Measurements from ENCODE around the gene SEC61B. TPM values are rescaled to one million over a fixed set of nuclear protein-coding genes. Genes with fewer than 3 reads are reported as not detected.

Gene SEC61B
- total and polyA plus RNA-seq, 2 donors (not counting 3 experiments of a cell fraction or from before 2014, with no cell fraction given): 242 to 594 TPM

DNA sequence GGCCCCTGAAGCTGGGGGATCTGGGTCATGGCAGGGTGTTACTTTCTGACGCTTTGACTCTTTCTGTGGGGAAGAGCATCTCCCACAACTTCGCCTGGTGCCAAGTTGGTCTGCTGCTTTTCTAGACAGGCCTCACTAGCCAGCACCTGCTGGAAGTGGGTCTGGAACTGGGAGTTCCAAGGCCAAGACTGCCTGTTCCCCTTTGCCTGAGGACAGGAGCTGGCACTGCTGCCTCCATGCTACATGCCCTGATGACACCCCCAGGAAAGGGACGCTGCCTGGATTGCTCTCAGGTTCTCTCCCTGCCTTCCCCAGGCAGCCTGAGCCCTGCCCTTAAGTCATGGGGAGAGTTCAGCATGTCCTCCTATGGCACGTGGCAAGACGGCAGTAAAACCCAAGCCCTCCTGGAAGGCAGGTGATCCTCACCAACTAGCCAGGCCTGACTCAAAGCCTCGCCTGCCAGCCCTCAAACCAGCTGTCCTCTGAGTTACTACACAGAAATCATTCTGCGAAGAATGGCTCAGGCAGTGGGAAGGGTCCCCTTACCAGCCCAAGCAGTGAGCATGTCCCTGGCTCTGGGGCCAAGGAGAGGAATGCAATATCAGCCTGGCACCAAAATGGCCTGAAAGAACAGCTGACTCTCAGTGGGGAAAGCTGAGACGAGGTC, 35.8 kb downstream of the SEC61B start:
- Histone ChIP-seq H3K27me3 (ENCODE audit: control insufficient read depth in 2 of 2, insufficient read depth in 2 of 2, low read length in 2 of 2) (no peaks in the 10 kb centered on the region), H3K79me2 (ENCODE audit: control insufficient read depth, insufficient read depth, low read length) (no peaks in the 10 kb centered on the region), H3K4me3 (replicated peaks in 1 of 3; ENCODE audit: insufficient read depth in 1 of 3, low read depth in 1 of 3, low read length in 3 of 3) (no peak overlapping the region), H3K27ac (ENCODE audit: insufficient read depth, low read depth, low read length) (no peak overlapping the region), H3K9me3 (replicated peaks; ENCODE audit: control insufficient read depth, insufficient read depth, low read length) (no peaks in the 10 kb centered on the region), H4K20me1 (replicated peaks; ENCODE audit: control insufficient read depth, extremely low read depth, insufficient read depth, low read length) (no peaks in the 10 kb centered on the region), H3K4me2 (ENCODE audit: insufficient read depth, low read length) (no peak overlapping the region), H3K9me1 (replicated peaks; ENCODE audit: control insufficient read depth, extremely low read depth, insufficient read depth, low read length) (no peaks in the 10 kb centered on the region), H3K4me1 (ENCODE audit: control insufficient read depth, extremely low read depth, insufficient read depth, low read length) (no peaks in the 10 kb centered on the region), H2AFZ (ENCODE audit: low read depth, low read length) (no peak overlapping the region), H3K36me3 (ENCODE audit: control insufficient read depth in 2 of 2, extremely low read depth in 1 of 2, insufficient read depth in 2 of 2, low read length in 2 of 2) (no peaks in the 10 kb centered on the region), H3K9ac (replicated peaks; ENCODE audit: extremely low read depth, insufficient read depth, low read length) (no peak overlapping the region)
- ChIA-PET CTCF (interaction anchor here (1.9 kb wide), 1 partner anchor 73 kb away, joined by 7 read pairs; no protein-coding TSS in a partner anchor), POLR2A (no interaction called here)
- FAIRE-seq (no peak), DNase-seq (ENCODE audit: low read depth, low spot score) (no peak)
- dilution Hi-C loops (cut with MboI; ENCODE audit: extremely low pct_ligation_motif_present, low sequenced_read_pairs) (no loop called here), intact Hi-C loops (cut with micrococcal nuclease) (no loop called here)
- TF ChIP-seq FOS (IDR thresholded peaks at IDR 0.05; ENCODE audit: borderline replicate concordance, insufficient read depth, low read length) (no peak), POLR2A (IDR thresholded peaks at IDR 0.05; ENCODE audit: low read depth, low read length) (no peak), POLR2AphosphoS5 (IDR thresholded peaks at IDR 0.05; ENCODE audit: insufficient read depth, low read depth, low read length) (no peak), MYC (IDR thresholded peaks at IDR 0.05; ENCODE audit: low read depth, low read length) (no peak), GATA2 (IDR thresholded peaks at IDR 0.05; ENCODE audit: insufficient read depth, insufficient read length, low read depth, low read length) (no peak)
- TF ChIP-seq, protein P1, sequence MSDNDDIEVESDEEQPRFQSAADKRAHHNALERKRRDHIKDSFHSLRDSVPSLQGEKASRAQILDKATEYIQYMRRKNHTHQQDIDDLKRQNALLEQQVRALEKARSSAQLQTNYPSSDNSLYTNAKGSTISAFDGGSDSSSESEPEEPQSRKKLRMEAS (IDR thresholded peaks at IDR 0.05; ENCODE audit: insufficient read depth, insufficient read length): no peak
- no TSS peak for BruUV-seq (replicated peaks)

DNA sequence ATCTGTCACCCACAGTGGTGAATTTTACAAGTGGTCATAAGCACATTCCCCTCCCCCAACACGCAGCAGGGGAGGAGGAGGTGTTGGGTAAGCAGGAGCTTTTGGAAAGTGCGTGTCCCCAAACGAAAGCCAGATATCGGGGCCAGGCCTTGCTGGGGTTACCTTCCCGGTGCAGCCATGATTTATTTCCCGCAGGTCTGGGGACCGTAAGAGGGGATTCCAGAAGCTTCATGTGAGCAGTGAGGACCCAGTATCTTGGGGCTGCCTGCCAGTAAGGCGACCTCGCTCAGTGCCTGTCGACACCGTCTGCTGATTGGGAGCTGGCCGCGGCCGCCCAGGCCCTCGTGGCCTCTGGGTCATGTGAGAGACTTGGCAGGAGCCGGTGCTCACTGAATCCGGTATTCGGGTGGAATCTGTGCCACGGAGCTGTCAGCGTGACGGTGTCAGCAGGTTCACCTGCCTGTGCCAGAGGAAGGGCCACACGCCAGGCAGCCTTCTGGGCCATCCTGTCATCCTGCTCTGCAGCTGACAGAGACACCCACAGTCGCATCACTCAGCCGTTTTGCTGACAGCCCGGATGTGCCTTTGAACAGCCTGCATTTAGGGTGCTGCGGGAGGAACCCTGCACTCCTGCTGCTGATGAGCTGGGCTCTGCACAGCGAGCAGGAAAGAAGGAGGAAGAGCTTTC, 37.3 kb downstream of the SEC61B start:
- CTCF ChIA-PET: interaction anchor here (0.7 to 1.9 kb wide), 5 partner anchors 11 to 1065 kb away, joined by 3 to 7 read pairs (median 3); no protein-coding TSS in a partner anchor
- Histone ChIP-seq H2AFZ (ENCODE audit: low read depth, low read length) (peak overlapping the region; percentile 57), H3K4me2 (ENCODE audit: insufficient read depth, low read length) (no peak overlapping the region), H3K9ac (replicated peaks; ENCODE audit: extremely low read depth, insufficient read depth, low read length) (no peak overlapping the region), H3K27ac (ENCODE audit: insufficient read depth, low read depth, low read length) (no peak overlapping the region), H3K9me3 (replicated peaks; ENCODE audit: control insufficient read depth, insufficient read depth, low read length) (no peaks in the 10 kb centered on the region), H3K27me3 (ENCODE audit: control insufficient read depth in 2 of 2, insufficient read depth in 2 of 2, low read length in 2 of 2) (no peaks in the 10 kb centered on the region), H3K9me1 (replicated peaks; ENCODE audit: control insufficient read depth, extremely low read depth, insufficient read depth, low read length) (no peaks in the 10 kb centered on the region), H3K4me3 (replicated peaks in 1 of 3; ENCODE audit: insufficient read depth in 1 of 3, low read depth in 1 of 3, low read length in 3 of 3) (no peak overlapping the region), H3K79me2 (ENCODE audit: control insufficient read depth, insufficient read depth, low read length) (no peaks in the 10 kb centered on the region), H3K4me1 (ENCODE audit: control insufficient read depth, extremely low read depth, insufficient read depth, low read length) (no peaks in the 10 kb centered on the region), H3K36me3 (ENCODE audit: control insufficient read depth in 2 of 2, extremely low read depth in 1 of 2, insufficient read depth in 2 of 2, low read length in 2 of 2) (no peaks in the 10 kb centered on the region), H4K20me1 (replicated peaks; ENCODE audit: control insufficient read depth, extremely low read depth, insufficient read depth, low read length) (no peaks in the 10 kb centered on the region)
- intact Hi-C loops (cut with micrococcal nuclease): no loop called here
- BruUV-seq (replicated peaks): no TSS peak
- DNase-seq (ENCODE audit: low read depth, low spot score) (peak; percentile 24), FAIRE-seq (peak; percentile 44)
- POLR2A ChIA-PET: no interaction called here
- TF ChIP-seq POLR2A (IDR thresholded peaks at IDR 0.05; ENCODE audit: low read depth, low read length) (no peak), POLR2AphosphoS5 (IDR thresholded peaks at IDR 0.05; ENCODE audit: insufficient read depth, low read depth, low read length) (no peak), JUN (IDR thresholded peaks at IDR 0.05; ENCODE audit: borderline replicate concordance, insufficient read depth, insufficient read length, low read depth) (no peak), EZH2 (IDR thresholded peaks at IDR 0.05; ENCODE audit: borderline replicate concordance, low read depth, low read length, severe bottlenecking) (no peak), MYC (IDR thresholded peaks at IDR 0.05; ENCODE audit: low read depth, low read length) (no peak), GATA2 (IDR thresholded peaks at IDR 0.05; ENCODE audit: insufficient read depth, insufficient read length, low read depth, low read length) (no peak), FOS (IDR thresholded peaks at IDR 0.05; ENCODE audit: borderline replicate concordance, insufficient read depth, low read length) (no peak)
- TF ChIP-seq, protein P2, sequence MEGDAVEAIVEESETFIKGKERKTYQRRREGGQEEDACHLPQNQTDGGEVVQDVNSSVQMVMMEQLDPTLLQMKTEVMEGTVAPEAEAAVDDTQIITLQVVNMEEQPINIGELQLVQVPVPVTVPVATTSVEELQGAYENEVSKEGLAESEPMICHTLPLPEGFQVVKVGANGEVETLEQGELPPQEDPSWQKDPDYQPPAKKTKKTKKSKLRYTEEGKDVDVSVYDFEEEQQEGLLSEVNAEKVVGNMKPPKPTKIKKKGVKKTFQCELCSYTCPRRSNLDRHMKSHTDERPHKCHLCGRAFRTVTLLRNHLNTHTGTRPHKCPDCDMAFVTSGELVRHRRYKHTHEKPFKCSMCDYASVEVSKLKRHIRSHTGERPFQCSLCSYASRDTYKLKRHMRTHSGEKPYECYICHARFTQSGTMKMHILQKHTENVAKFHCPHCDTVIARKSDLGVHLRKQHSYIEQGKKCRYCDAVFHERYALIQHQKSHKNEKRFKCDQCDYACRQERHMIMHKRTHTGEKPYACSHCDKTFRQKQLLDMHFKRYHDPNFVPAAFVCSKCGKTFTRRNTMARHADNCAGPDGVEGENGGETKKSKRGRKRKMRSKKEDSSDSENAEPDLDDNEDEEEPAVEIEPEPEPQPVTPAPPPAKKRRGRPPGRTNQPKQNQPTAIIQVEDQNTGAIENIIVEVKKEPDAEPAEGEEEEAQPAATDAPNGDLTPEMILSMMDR (IDR thresholded peaks at IDR 0.05; ENCODE audit: extremely low read depth in 1 of 2, insufficient read depth in 1 of 2, low read depth in 1 of 2, low read length in 2 of 2): no peak
- TF ChIP-seq, protein P1 (IDR thresholded peaks at IDR 0.05; ENCODE audit: insufficient read depth, insufficient read length): no peak
- dilution Hi-C loops (cut with MboI; ENCODE audit: extremely low pct_ligation_motif_present, low sequenced_read_pairs): no loop called here

Measured in endothelial cell of umbilical vein (primary cell).